ENCODE data around the gene BAMBI. TPM values are rescaled to one million over a fixed set of nuclear protein-coding genes. Genes with fewer than 3 reads are reported as not detected.
A peak's percentile ranks its signal among the peaks of the same experiment; 100 is the strongest.

Gene BAMBI
- polyA plus RNA-seq, 2 of the 4 experiments (the other 2 are of a cell fraction): 25.6 to 40.5 TPM

DNA sequence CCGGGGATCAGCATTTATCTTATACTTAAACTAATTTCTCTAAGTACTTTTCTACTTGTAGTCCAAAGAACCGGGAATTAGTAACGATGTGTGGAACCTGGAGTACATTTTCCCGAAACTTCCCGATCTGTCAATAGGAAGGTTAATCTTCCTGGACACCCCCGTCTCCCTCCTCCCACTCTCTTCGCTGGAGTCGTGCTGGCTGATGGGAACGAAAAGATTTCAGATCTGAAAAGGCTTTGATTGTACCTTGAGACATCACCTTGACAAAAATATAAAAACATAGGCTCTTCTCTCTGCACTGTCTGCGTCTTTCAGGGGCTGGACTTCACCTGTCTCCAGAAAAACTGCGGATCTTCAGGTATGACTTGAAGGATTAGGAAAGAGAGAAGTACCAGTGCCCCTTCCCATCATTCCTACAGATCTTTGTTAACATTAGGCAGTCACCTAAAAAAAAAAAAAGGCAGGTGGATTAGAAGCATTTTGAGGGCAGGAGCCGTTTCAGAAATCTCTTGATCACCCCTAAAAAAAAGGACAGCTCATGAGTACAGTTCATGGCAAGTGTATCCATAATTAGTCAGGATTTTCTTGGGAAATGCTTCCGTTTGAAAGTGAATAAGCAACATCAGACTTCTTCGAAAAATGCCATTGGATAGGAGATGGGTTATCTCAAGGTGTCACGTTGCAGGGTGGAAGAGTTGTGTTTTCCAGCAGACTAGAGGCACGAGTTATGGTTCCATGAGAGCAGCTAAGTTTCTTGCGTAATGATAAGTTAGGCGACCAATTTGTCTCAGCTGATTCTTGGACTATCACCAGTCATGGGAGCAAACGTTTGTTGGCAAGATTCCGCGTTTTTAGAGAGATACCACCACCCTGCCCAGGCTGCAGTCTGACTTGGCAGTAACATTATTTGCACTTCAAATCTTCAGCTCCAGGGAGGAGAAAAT is 7.8 kb upstream of the BAMBI start:
- Histone ChIP-seq H3K4me3 (peak overlapping the region; percentile 70), H3K4me2 (peak overlapping the region; percentile 88), H3K4me1 (peaks cover 11% of the 10 kb centered on the region; the same call in 1 of the 3 replicates), H3K27ac (peak overlapping the region; percentile 73 to 82), H3K9me3 (no peaks in the 10 kb centered on the region)
- CTCF ChIA-PET: interaction anchor here (0.6 to 2.7 kb wide), 8 partner anchors 17 to 739 kb away, joined by 3 to 17 read pairs (median 3); no protein-coding TSS in a partner anchor
- TF ChIP-seq EP300 (IDR thresholded peaks at IDR 0.05) (no peak), EHMT2 (IDR thresholded peaks at IDR 0.05; ENCODE audit: low read depth) (no peak), ZSCAN20 (CRISPR knock-in tag; IDR thresholded peaks at IDR 0.05) (no peak), NFE2L2 (conservative IDR thresholded peaks at IDR 0.05; ENCODE audit: low read length) (no peak), CHD4 (IDR thresholded peaks at IDR 0.05; ENCODE audit: borderline replicate concordance) (no peak), BHLHE40 (IDR thresholded peaks at IDR 0.05; ENCODE audit: low read depth, low read length) (no peak), RARB (CRISPR knock-in tag; IDR thresholded peaks at IDR 0.05) (no peak), POLR2A (IDR thresholded peaks at IDR 0.05; ENCODE audit: low read length) (no peak)
- TF ChIP-seq, protein P1, sequence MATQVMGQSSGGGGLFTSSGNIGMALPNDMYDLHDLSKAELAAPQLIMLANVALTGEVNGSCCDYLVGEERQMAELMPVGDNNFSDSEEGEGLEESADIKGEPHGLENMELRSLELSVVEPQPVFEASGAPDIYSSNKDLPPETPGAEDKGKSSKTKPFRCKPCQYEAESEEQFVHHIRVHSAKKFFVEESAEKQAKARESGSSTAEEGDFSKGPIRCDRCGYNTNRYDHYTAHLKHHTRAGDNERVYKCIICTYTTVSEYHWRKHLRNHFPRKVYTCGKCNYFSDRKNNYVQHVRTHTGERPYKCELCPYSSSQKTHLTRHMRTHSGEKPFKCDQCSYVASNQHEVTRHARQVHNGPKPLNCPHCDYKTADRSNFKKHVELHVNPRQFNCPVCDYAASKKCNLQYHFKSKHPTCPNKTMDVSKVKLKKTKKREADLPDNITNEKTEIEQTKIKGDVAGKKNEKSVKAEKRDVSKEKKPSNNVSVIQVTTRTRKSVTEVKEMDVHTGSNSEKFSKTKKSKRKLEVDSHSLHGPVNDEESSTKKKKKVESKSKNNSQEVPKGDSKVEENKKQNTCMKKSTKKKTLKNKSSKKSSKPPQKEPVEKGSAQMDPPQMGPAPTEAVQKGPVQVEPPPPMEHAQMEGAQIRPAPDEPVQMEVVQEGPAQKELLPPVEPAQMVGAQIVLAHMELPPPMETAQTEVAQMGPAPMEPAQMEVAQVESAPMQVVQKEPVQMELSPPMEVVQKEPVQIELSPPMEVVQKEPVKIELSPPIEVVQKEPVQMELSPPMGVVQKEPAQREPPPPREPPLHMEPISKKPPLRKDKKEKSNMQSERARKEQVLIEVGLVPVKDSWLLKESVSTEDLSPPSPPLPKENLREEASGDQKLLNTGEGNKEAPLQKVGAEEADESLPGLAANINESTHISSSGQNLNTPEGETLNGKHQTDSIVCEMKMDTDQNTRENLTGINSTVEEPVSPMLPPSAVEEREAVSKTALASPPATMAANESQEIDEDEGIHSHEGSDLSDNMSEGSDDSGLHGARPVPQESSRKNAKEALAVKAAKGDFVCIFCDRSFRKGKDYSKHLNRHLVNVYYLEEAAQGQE (IDR thresholded peaks at IDR 0.05): no peak
- FAIRE-seq: no peak
- WGBS (ENCODE audit: missing lambda C conversion rate): 64% methylated on average over 21 of the region's 21 CpGs
- POLR2A ChIA-PET: interaction anchor here (0.7 to 1.8 kb wide), 3 partner anchors 8 to 635 kb away, joined by 3 to 8 read pairs (median 5); partner anchors contain the start of gene BAMBI
- no peak for ATAC-seq
- DNase-seq (ENCODE audit: low read depth in 1 of 2, low spot score in 1 of 2): no peak

DNA sequence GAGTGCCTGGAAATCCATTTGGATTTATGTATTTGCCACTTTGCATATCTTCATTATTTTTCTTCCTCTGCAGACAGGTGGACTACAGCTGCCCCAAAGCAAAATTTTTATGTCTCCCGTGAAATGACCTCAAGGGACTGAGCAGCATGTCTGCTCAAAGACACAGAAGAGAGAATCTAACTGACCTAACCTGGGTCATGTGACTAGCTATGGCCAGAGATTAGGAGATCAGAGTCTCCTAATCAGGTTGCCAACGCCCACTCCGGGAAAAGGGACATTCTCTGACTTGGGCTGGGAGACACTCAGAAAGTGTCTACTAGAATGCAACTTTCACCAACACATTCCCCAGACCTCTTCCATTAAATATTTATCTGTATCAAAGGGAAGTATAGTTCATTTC is 2.5 kb upstream of the BAMBI start:
- H3K4me2 ChIP-seq: no peak overlapping the region
- no peak overlapping the region for H3K4me3 ChIP-seq
- TF ChIP-seq CHD2 (IDR thresholded peaks at IDR 0.05; ENCODE audit: low read length, partially characterized antibody) (no peak), HEYL (CRISPR knock-in tag; IDR thresholded peaks at IDR 0.05) (no peak)
- TF ChIP-seq, protein P2, sequence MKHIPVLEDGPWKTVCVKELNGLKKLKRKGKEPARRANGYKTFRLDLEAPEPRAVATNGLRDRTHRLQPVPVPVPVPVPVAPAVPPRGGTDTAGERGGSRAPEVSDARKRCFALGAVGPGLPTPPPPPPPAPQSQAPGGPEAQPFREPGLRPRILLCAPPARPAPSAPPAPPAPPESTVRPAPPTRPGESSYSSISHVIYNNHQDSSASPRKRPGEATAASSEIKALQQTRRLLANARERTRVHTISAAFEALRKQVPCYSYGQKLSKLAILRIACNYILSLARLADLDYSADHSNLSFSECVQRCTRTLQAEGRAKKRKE (CRISPR knock-in tag; IDR thresholded peaks at IDR 0.05; ENCODE audit: low read depth): no peak
- FAIRE-seq: no peak
- WGBS (ENCODE audit: missing lambda C conversion rate): 87% methylated on average over 3 of the region's 3 CpGs
- H3K4me1 ChIP-seq: peaks cover 10% of the 10 kb centered on the region; the same call in 2 of the 3 replicates
- no peak for ATAC-seq
- ChIA-PET CTCF (interaction anchor here (1.0 to 2.6 kb wide), 4 partner anchors 11 to 630 kb away, joined by 3 to 15 read pairs (median 5); no protein-coding TSS in a partner anchor), POLR2A (no interaction called here)
- H3K27ac ChIP-seq: no peak overlapping the region
- DNase-seq (ENCODE audit: low read depth in 1 of 2, low spot score in 1 of 2): no peak
- H3K9me3 ChIP-seq: no peaks in the 10 kb centered on the region

DNA sequence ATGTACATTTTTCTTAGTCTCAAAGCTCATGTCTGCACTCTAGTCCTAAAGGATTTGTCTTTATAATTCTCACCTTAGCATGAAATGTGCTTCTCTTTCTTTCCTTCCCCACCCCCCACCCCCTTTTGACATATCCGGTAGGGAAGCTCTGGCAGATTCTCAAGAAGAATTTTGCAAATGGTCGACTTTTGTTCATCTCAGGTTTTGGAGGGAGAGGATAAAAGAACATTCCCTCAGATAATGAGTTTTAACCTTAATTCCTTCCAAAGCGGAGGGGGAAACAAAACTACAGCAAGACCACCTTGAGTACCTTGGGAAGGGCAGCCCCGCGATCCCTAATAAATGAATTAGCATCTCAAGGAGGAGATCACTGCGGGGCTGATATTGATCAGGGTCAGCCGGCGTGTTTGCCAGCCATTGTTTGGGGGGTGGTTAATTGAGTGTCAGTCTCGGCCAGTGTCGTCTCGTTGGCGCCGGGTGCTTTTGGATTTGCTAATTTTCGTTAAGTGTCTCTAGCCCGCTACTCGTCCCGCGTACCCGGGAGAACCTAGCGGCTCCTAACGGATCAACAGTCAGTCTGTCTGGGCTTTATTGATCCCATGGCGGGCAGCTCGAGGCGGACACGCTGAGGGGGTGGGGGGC is 874 bp upstream of the BAMBI start:
- DNase-seq (ENCODE audit: low read depth in 1 of 2, low spot score in 1 of 2): no peak
- POLR2A ChIA-PET: interaction anchor here (1.1 kb wide), 1 partner anchor 315 kb away, joined by 3 read pairs; no protein-coding TSS in a partner anchor
- peak overlapping the region; percentile 99 for H3K4me3 ChIP-seq
- no peak for FAIRE-seq
- no peaks in the 10 kb centered on the region for H3K9me3 ChIP-seq
- H3K27ac ChIP-seq: peak overlapping the region; percentile 85 to 94
- ATAC-seq: peak; percentile 21 to 44; a peak in 5 of 6 replicates
- TF ChIP-seq CBX8 (IDR thresholded peaks at IDR 0.05) (peak; percentile 85; the same call in 1 of the 2 replicates), NPAS2 (CRISPR knock-in tag; IDR thresholded peaks at IDR 0.05; ENCODE audit: borderline replicate concordance) (no peak), RCOR1 (IDR thresholded peaks at IDR 0.05; ENCODE audit: low read depth, low read length) (no peak), ZC3H11A (IDR thresholded peaks at IDR 0.05) (no peak), RNF2 (IDR thresholded peaks at IDR 0.05; ENCODE audit: borderline replicate concordance, low read depth) (peak; percentile 44; the same call in 1 of the 2 replicates)
- CTCF ChIA-PET: interaction anchor here (0.7 to 4.4 kb wide), 18 partner anchors 11 to 1299 kb away, joined by 3 to 42 read pairs (median 4); no protein-coding TSS in a partner anchor
- H3K4me1 ChIP-seq: peaks cover 26% of the 10 kb centered on the region
- 39% methylated on average over 24 of the region's 25 CpGs for WGBS (ENCODE audit: missing lambda C conversion rate)
- peak overlapping the region; percentile 95 for H3K4me2 ChIP-seq

Data from A549 (cell line).